ENCODE measurements around the gene BRWD1. TPM values are rescaled to one million over a fixed set of nuclear protein-coding genes. Genes with fewer than 3 reads are reported as not detected.

BRWD1 gene
- polyA plus RNA-seq, 3 donors = 12.1 to 16.8 (median 12.7) TPM

DNA sequence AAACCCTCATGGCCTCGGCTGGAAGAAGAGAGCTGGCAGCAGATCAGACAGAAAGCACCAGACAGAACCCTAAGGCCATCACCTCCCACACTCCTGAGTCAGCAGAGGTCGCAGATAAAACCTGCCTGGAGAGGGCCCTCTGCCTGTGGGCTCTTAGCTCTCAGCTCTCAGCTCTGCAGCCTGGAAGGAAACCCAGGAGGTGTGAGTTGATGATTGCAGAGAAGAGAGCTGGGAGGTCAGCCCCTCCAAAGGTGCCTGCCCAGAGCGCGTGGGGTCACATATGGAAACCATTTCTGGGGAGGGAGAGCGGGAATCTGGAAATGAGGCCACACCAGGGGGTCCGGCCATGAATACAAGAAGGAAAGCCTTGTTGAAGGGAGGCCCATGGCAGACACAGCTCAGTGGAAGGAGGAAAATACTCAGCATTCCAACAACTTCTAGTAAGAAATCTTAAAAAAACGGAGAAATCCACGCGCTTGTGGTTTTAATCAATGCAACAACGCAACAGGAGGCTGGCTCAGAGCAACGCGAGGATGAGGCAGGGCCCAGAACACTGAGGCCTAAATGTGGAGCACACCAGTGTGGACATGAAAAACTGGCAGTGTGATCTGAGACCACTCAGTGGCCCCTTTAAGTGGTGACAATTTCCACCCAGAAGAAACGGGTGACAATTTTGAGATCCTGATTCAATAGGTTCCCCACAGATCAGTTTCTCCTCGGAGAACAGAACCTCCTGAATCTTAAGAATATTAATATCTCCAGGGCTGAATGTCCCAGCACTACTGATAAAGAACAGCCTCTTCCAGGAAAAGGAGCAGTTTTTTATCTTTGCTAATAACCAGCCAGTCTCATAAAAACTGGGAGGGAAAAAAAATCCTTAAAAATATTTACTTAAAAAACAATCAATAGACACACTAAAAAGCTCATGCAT, 175.9 kb downstream of the BRWD1 start:
- Histone ChIP-seq H3K9me3 (replicated peaks in 1 of 2; ENCODE audit: control insufficient read depth in 1 of 2, insufficient read depth in 1 of 2, low read length in 2 of 2) (no peaks in the 10 kb centered on the region), H3K4me2 (replicated peaks; ENCODE audit: extremely low read depth, low read length, poor library complexity, severe bottlenecking) (no peak overlapping the region), H3K27ac (ENCODE audit: low read depth in 1 of 2, low read length in 2 of 2) (no peak overlapping the region), H3K4me3 (replicated peaks in 1 of 3; ENCODE audit: low read depth in 2 of 3, low read length in 3 of 3) (no peak overlapping the region), H3K27me3 (ENCODE audit: control insufficient read depth in 2 of 2, insufficient read depth in 2 of 2, low read length in 2 of 2) (no peaks in the 10 kb centered on the region), H4K20me1 (ENCODE audit: insufficient read depth, low read length) (no peaks in the 10 kb centered on the region), H3K4me1 (ENCODE audit: control insufficient read depth in 1 of 2, insufficient read depth in 2 of 2, low read length in 2 of 2) (no peaks in the 10 kb centered on the region), H3K36me3 (replicated peaks in 1 of 2; ENCODE audit: control insufficient read depth in 1 of 2, insufficient read depth in 2 of 2, low read length in 2 of 2) (no peaks in the 10 kb centered on the region), H3K79me2 (ENCODE audit: insufficient read depth, low read length) (no peaks in the 10 kb centered on the region), H2AFZ (ENCODE audit: insufficient read depth, low read depth, low read length, poor library complexity, severe bottlenecking) (no peak overlapping the region), H3K9ac (ENCODE audit: insufficient read depth, low read length, poor library complexity, severe bottlenecking) (no peak overlapping the region)
- WGBS (ENCODE audit: insufficient coverage) = 88% methylated on average over 13 of the region's 14 CpGs
- H3K36me3 Mint-ChIP-seq = no peaks in the 10 kb centered on the region
- intact Hi-C loops (cut with micrococcal nuclease) = loop anchor here (2.0 to 10.0 kb wide), 4 partner anchors 403 to 633 kb away; no protein-coding TSS in a partner anchor
- H3K27ac Mint-ChIP-seq = peak overlapping the region in 1 of 7 donors; percentile 27
- peaks cover 0 to 5% (median 0%) of the 10 kb centered on the region in 7 donors for H3K9me3 Mint-ChIP-seq
- H3K27me3 Mint-ChIP-seq (ENCODE audit: low read depth in 3 of 3) = peaks cover 0 to 2% (median 0%) of the 10 kb centered on the region in 3 donors
- no peaks in the 10 kb centered on the region for H3K4me1 Mint-ChIP-seq
- H3K4me3 Mint-ChIP-seq = no peak overlapping the region
- TF ChIP-seq, protein P1, sequence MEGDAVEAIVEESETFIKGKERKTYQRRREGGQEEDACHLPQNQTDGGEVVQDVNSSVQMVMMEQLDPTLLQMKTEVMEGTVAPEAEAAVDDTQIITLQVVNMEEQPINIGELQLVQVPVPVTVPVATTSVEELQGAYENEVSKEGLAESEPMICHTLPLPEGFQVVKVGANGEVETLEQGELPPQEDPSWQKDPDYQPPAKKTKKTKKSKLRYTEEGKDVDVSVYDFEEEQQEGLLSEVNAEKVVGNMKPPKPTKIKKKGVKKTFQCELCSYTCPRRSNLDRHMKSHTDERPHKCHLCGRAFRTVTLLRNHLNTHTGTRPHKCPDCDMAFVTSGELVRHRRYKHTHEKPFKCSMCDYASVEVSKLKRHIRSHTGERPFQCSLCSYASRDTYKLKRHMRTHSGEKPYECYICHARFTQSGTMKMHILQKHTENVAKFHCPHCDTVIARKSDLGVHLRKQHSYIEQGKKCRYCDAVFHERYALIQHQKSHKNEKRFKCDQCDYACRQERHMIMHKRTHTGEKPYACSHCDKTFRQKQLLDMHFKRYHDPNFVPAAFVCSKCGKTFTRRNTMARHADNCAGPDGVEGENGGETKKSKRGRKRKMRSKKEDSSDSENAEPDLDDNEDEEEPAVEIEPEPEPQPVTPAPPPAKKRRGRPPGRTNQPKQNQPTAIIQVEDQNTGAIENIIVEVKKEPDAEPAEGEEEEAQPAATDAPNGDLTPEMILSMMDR (IDR thresholded peaks at IDR 0.05) = no peak
- no peak for DNase-seq

DNA sequence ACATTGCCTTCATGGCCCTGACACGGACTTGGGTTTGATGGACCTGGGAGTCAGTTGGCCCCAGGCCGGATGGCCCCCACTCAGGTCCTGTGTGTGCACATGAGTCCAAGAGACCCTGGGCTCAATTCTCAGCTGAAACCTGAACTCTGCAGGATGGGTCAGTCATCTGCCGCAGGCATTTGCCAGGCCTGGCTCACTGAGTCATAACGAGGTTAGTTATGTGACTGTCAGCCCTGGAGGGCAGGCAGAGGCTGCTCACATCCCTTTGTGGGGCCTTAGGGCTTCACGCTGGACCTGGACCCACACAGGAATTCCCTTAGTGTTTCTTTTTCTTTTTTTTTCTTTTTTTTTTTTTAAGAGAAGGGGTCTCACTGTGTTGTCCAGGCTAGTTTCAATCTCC, 176.7 kb downstream of the BRWD1 start:
- intact Hi-C loops (cut with micrococcal nuclease) = loop anchor here (5.0 to 10.0 kb wide), 3 partner anchors 404 to 632 kb away; no protein-coding TSS in a partner anchor
- Histone ChIP-seq H2AFZ (ENCODE audit: insufficient read depth, low read depth, low read length, poor library complexity, severe bottlenecking) (no peak overlapping the region), H3K9ac (ENCODE audit: insufficient read depth, low read length, poor library complexity, severe bottlenecking) (no peak overlapping the region), H3K27me3 (ENCODE audit: control insufficient read depth in 2 of 2, insufficient read depth in 2 of 2, low read length in 2 of 2) (no peaks in the 10 kb centered on the region), H3K79me2 (ENCODE audit: insufficient read depth, low read length) (no peaks in the 10 kb centered on the region), H3K9me3 (replicated peaks in 1 of 2; ENCODE audit: control insufficient read depth in 1 of 2, insufficient read depth in 1 of 2, low read length in 2 of 2) (no peaks in the 10 kb centered on the region), H3K36me3 (replicated peaks in 1 of 2; ENCODE audit: control insufficient read depth in 1 of 2, insufficient read depth in 2 of 2, low read length in 2 of 2) (no peaks in the 10 kb centered on the region), H3K4me2 (replicated peaks; ENCODE audit: extremely low read depth, low read length, poor library complexity, severe bottlenecking) (no peak overlapping the region), H3K27ac (ENCODE audit: low read depth in 1 of 2, low read length in 2 of 2) (no peak overlapping the region), H3K4me1 (ENCODE audit: control insufficient read depth in 1 of 2, insufficient read depth in 2 of 2, low read length in 2 of 2) (no peaks in the 10 kb centered on the region), H3K4me3 (replicated peaks in 1 of 3; ENCODE audit: low read depth in 2 of 3, low read length in 3 of 3) (no peak overlapping the region), H4K20me1 (ENCODE audit: insufficient read depth, low read length) (no peaks in the 10 kb centered on the region)
- TF ChIP-seq, protein P1 (IDR thresholded peaks at IDR 0.05) = no peak
- Mint-ChIP-seq H3K9me3 (peaks cover 0 to 1% (median 0%) of the 10 kb centered on the region in 7 donors), H3K4me1 (no peaks in the 10 kb centered on the region), H3K36me3 (no peaks in the 10 kb centered on the region), H3K27me3 (ENCODE audit: low read depth in 3 of 3) (peaks cover 0 to 2% (median 0%) of the 10 kb centered on the region in 3 donors), H3K27ac (no peak overlapping the region), H3K4me3 (no peak overlapping the region)
- WGBS (ENCODE audit: insufficient coverage) = 100% methylated on average over 3 of the region's 5 CpGs
- DNase-seq = no peak

Measured in CD14-positive monocyte (primary cell).